Gastroesophageal sphincter (tissue), 4 donors: ENCODE measurements around the gene REN. TPM values are rescaled to one million over a fixed set of nuclear protein-coding genes. Genes with fewer than 3 reads are reported as not detected.

Experiments used
- ATAC-seq: fragments of 150-250 bp; one replicate; pipeline ENCODE4 v1.9.1; 2016; ENCODE audit warnings: mild to moderate bottlenecking, moderate library complexity
- H3K27ac ChIP-seq, 4 donors: fragments of 200-600 bp; sonication (generic) in 3 of 4; 1 replicate in 3 of 4; 2 replicates in 1 of 4; pipeline ENCODE4 v1.5.1; 2016 to 2019
- H3K27me3 ChIP-seq: fragments of 200-600 bp; sonication (generic); one replicate; pipeline ENCODE4 v1.5.1; 2019
- H3K36me3 ChIP-seq, 2 donors: fragments of 200-600 bp; sonication (generic); one replicate each; pipeline ENCODE4 v1.5.1; 2019; ENCODE audit warnings: control low read depth in 1 of 2
- H3K4me1 ChIP-seq, 3 donors: fragments of 200-600 bp; sonication (generic); 1 replicate in 2 of 3; 2 replicates in 1 of 3; pipeline ENCODE4 v1.5.1; 2016 to 2019; ENCODE audit warnings: control low read depth in 2 of 3
- H3K4me3 ChIP-seq, 2 donors: fragments of 200-600 bp; sonication (generic); one replicate each; pipeline ENCODE4 v1.5.1; 2019; ENCODE audit warnings: mild to moderate bottlenecking in 1 of 2, moderate library complexity in 1 of 2
- H3K9me3 ChIP-seq, 3 donors: fragments of 200-600 bp; sonication (generic); one replicate each; pipeline ENCODE4 v1.5.1; 2017 to 2019; ENCODE audit warnings: control low read depth in 2 of 3
- CTCF ChIP-seq, 4 experiments: fragments of 200-600 bp in 2 of 4; fragments of 450-650 bp in 2 of 4; sonication (generic) in 1 of 4; IDR thresholded peaks; one replicate each; pipeline ENCODE4 v1.5.1; 2017 to 2019; ENCODE audit warnings: antibody characterized with exemption in 4 of 4, mild to moderate bottlenecking in 2 of 4, moderate library complexity in 2 of 4
- EP300 ChIP-seq: sonication (generic); formaldehyde crosslinking; IDR thresholded peaks from one replicate; pipeline ENCODE4 v1.6.1; 2017; ENCODE audit warnings: antibody characterized with exemption, mild to moderate bottlenecking
- POLR2A ChIP-seq, 2 donors: fragments of 450-650 bp; IDR thresholded peaks; one replicate each; pipeline ENCODE4 v1.6.1; 2017; ENCODE audit warnings: antibody characterized with exemption in 2 of 2, mild to moderate bottlenecking in 2 of 2, moderate library complexity in 1 of 2
- POLR2AphosphoS5 ChIP-seq: sonication (generic); formaldehyde crosslinking; IDR thresholded peaks from one replicate; pipeline ENCODE4 v1.6.1; 2017; ENCODE audit warnings: antibody characterized with exemption
- WGBS, 2 donors: methylation state at CpG; one replicate each; pipeline ENCODE4 v1.1.5; 2018; ENCODE audit warnings: low coverage in 1 of 2; 5-methylcytosine and 5-hydroxymethylcytosine counted together
- total RNA-seq, 4 donors: library from RNA; depleted of rRNA; stranded (reverse); fragments of >200 nt; gene quantifications; one replicate each; pipeline ENCODE4 v1.1.0, GENCODE V29; 2016

REN gene
- total RNA-seq, 4 donors from 2014 or later: not detected

GRCh38 chr1:204149635-204150565 lies 16.2 kb downstream of the REN start:
- WGBS, 2 donors: 100% methylated on average over 2 to 3 of the region's 16 CpGs
- H3K9me3 ChIP-seq: no peaks in the 10 kb centered on the region
- H3K27me3 ChIP-seq: peaks cover 41% of the 10 kb centered on the region
- peaks cover 0 to 13% of the 10 kb centered on the region in 2 donors for H3K36me3 ChIP-seq
- peak; percentile 47 for ATAC-seq
- peak overlapping the region in 1 of 2 donors; percentile 75 for H3K4me3 ChIP-seq
- peaks cover 0 to 29% (median 13%) of the 10 kb centered on the region in 3 donors for H3K4me1 ChIP-seq
- TF ChIP-seq POLR2A (IDR thresholded peaks at IDR 0.05) (no peak), EP300 (no peak), POLR2AphosphoS5 (peak; percentile 19), CTCF (IDR thresholded peaks at IDR 0.05) (no peak)
- peak overlapping the region in 3 of 4 donors; percentile 78 to 86 (median 84) for H3K27ac ChIP-seq

GRCh38 chr1:204149107-204149506 lies 17.0 kb downstream of the REN start:
- ATAC-seq: no peak
- H3K27me3 ChIP-seq: peaks cover 33% of the 10 kb centered on the region
- H3K4me1 ChIP-seq: peaks cover 0 to 29% (median 13%) of the 10 kb centered on the region in 3 donors
- peaks cover 0 to 13% of the 10 kb centered on the region in 2 donors for H3K36me3 ChIP-seq
- TF ChIP-seq POLR2AphosphoS5 (no peak), CTCF (IDR thresholded peaks at IDR 0.05) (no peak), POLR2A (IDR thresholded peaks at IDR 0.05) (no peak), EP300 (no peak)
- H3K9me3 ChIP-seq: no peaks in the 10 kb centered on the region
- 89% methylated on average over 1 of the region's 2 CpGs; no CpG with 5 or more reads in 1 of the 2 donors for WGBS, 2 donors
- H3K27ac ChIP-seq: no peak overlapping the region
- no peak overlapping the region for H3K4me3 ChIP-seq

DNA sequence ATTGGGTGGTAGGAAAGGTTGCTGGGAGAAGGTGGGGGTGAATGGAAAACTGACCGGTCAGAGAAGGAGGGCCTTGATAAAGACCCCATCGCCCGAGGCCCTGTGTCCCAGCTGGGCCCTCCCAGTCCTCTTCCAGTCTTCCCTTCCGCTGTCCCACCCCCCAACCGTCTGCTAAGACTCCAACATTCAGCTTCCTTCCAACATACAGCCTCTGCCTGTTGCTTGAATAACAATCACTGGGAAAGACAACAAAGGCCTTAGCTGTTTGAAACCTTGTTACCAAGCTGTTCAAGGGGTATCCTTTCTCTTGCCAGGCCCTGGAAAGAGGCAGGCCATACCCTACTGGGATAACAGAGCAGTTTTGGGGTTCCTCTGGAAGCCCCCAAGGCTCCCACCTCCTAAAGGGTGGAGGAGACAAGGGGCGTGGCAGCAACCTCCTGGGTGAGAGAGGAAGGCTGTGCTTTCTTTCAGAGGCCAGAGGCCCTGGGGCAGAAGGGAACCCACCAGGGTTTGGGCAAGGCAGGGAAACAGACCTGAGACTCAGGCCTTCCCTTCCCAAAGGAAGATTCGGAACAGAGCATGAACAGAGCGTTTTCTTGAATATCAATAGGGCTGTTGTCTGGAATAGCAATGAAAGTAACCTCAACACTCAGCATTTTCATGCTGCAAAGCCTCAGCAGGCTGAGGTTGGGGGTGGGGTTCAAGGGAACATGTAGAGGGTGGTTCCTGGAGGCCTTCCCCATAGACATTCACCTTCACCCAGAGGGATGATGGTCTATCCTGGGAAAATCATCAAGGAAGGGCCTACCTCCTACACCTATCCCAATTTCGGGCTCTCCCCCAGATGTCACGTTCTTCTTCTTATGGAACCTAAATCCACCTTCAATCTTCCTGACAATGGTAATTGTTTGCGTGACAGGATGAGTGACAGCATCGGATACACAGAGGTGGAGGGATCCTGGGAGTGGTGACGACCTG lies 18.4 kb downstream of the REN start:
- no peak for ATAC-seq
- Histone ChIP-seq H3K4me1 (peaks cover 0 to 26% (median 13%) of the 10 kb centered on the region in 3 donors), H3K9me3 (no peaks in the 10 kb centered on the region), H3K4me3 (no peak overlapping the region), H3K36me3 (peaks cover 0 to 21% of the 10 kb centered on the region in 2 donors), H3K27me3 (peaks cover 19% of the 10 kb centered on the region), H3K27ac (no peak overlapping the region)
- TF ChIP-seq EP300: no peak
- no peak for TF ChIP-seq POLR2A (IDR thresholded peaks at IDR 0.05)
- no peak for TF ChIP-seq POLR2AphosphoS5
- no peak for TF ChIP-seq CTCF (IDR thresholded peaks at IDR 0.05)
- WGBS, 2 donors: 76% methylated on average over 5 of the region's 13 CpGs; no CpG with 5 or more reads in 1 of the 2 donors

- peaks cover 0 to 22% of the 10 kb centered on the region in 2 donors for H3K36me3 ChIP-seq
Observed at GRCh38 chr1:204146965-204147364, 19.2 kb downstream of the REN start.

More at GRCh38 chr1:204146965-204147364, 19.2 kb downstream of the REN start:
- Histone ChIP-seq H3K4me3 (no peak overlapping the region), H3K27me3 (peaks cover 12% of the 10 kb centered on the region), H3K27ac (no peak overlapping the region), H3K9me3 (no peaks in the 10 kb centered on the region), H3K4me1 (peaks cover 0 to 19% (median 8%) of the 10 kb centered on the region in 3 donors)
- no peak for ATAC-seq
- TF ChIP-seq CTCF (IDR thresholded peaks at IDR 0.05): no peak
- no peak for TF ChIP-seq EP300
- 100% methylated on average over 2 to 3 of the region's 7 CpGs for WGBS, 2 donors
